Measurements from ENCODE around the gene PPM1N. TPM values are rescaled to one million over a fixed set of nuclear protein-coding genes. Genes with fewer than 3 reads are reported as not detected.

The PPM1N gene
- total and polyA plus RNA-seq, 4 donors, result 0.67 to 2.5 (median 0.88) TPM; not detected in 1

DNA sequence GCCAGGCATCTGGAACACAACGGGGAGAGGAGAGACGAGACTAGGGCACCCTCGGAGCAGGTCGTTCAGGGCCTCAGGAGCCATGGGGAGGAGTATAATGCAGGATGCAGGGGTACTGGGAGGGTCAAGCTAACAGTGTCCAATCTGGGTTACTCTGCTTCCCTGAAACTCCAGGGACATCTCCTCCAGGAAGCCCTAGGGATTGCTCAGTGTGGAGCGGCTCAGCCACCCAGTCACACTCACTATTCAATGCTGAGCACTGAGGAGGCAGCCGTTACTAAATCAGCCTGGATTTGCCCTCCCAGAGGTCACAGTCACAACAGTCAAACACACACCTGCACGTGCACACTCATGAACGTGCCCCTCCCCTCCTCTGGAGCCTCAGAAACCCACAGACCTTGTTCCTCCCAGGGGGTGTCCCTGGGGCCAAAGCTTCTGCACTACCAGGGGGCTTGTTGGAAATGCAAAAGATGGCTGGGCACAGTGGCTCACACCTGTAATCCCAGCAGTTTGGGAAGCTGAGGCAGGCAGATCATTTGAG, 37.4 kb upstream of the PPM1N start:
- H3K4me1 ChIP-seq (ENCODE audit: control insufficient read depth in 1 of 2, insufficient read depth in 2 of 2, low read length in 2 of 2), result no peaks in the 10 kb centered on the region
- H3K27me3 ChIP-seq (ENCODE audit: control insufficient read depth in 1 of 2, insufficient read depth in 2 of 2, low read length in 1 of 2), result no peaks in the 10 kb centered on the region
- no peak for ATAC-seq (ENCODE audit: low FRiP score)
- no peaks in the 10 kb centered on the region for H3K9me3 ChIP-seq (ENCODE audit: control insufficient read depth, low read length)
- intact Hi-C loops (cut with DNase I), result no loop called here
- no peak for DNase-seq
- WGBS, 2 donors, result 54 to 57% methylated on average over 8 of the region's 8 CpGs
- no peak overlapping the region for H3K4me3 ChIP-seq (ENCODE audit: low read length in 2 of 2)
- H3K36me3 ChIP-seq (ENCODE audit: control insufficient read depth in 1 of 2, insufficient read depth in 2 of 2, low read length in 1 of 2), result no peaks in the 10 kb centered on the region
- no peak overlapping the region for H3K27ac ChIP-seq (ENCODE audit: low read depth in 1 of 2, low read length in 2 of 2)

DNA sequence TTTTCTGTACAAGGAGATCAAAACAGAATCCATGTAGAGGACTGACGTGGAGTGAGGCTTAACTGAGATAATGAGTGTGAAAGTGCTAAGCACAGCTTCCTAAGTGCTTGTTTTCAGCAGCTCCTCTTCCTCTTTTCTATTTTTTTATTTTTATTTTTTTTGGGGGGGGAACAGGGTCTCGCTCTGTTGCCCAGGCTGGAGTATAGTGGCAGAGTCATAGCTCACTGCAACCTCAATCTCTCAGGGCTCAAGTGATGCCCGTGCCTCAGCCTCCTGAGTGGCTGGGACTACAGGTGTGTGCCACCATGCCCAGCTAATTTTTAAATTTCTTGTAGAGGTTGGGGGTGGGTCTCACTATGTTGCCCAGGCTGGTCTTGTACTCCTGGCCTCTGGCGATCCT, 36.1 kb upstream of the PPM1N start:
- H3K4me1 ChIP-seq (ENCODE audit: control insufficient read depth in 1 of 2, insufficient read depth in 2 of 2, low read length in 2 of 2), result no peaks in the 10 kb centered on the region
- H3K4me3 ChIP-seq (ENCODE audit: low read length in 2 of 2), result no peak overlapping the region
- ATAC-seq (ENCODE audit: low FRiP score) (no peak), DNase-seq (no peak)
- H3K27ac ChIP-seq (ENCODE audit: low read depth in 1 of 2, low read length in 2 of 2), result no peak overlapping the region
- no peaks in the 10 kb centered on the region for H3K9me3 ChIP-seq (ENCODE audit: control insufficient read depth, low read length)
- no peaks in the 10 kb centered on the region for H3K36me3 ChIP-seq (ENCODE audit: control insufficient read depth in 1 of 2, insufficient read depth in 2 of 2, low read length in 1 of 2)
- H3K27me3 ChIP-seq (ENCODE audit: control insufficient read depth in 1 of 2, insufficient read depth in 2 of 2, low read length in 1 of 2), result no peaks in the 10 kb centered on the region
- intact Hi-C loops (cut with DNase I), result no loop called here
- WGBS, 2 donors, result 73 to 78% methylated on average over 4 of the region's 4 CpGs

DNA sequence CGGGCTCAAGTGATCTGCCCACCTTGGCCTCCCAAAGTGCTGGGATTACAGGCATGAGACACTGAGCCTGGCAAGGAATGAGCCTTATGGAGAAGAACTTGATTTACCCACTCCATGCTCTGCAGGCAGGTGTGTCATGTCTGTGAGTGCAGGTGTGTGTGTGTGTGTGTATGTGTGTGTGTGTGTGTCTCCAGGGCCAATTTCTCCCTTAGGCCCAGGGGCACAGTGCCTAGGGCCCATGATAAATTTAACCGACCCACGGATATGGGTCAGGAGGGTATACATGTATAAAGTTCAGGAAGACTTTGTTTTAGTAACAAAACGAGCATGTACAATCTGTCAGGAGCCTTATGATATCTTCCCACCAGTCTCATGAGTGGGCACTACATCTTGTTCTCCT, 35.0 kb upstream of the PPM1N start:
- Histone ChIP-seq H3K36me3 (ENCODE audit: control insufficient read depth in 1 of 2, insufficient read depth in 2 of 2, low read length in 1 of 2) (no peaks in the 10 kb centered on the region), H3K9me3 (ENCODE audit: control insufficient read depth, low read length) (no peaks in the 10 kb centered on the region), H3K4me1 (ENCODE audit: control insufficient read depth in 1 of 2, insufficient read depth in 2 of 2, low read length in 2 of 2) (no peaks in the 10 kb centered on the region), H3K27ac (ENCODE audit: low read depth in 1 of 2, low read length in 2 of 2) (no peak overlapping the region), H3K27me3 (ENCODE audit: control insufficient read depth in 1 of 2, insufficient read depth in 2 of 2, low read length in 1 of 2) (no peaks in the 10 kb centered on the region), H3K4me3 (ENCODE audit: low read length in 2 of 2) (no peak overlapping the region)
- intact Hi-C loops (cut with DNase I), result no loop called here
- WGBS, 2 donors, result 80 to 82% methylated on average over 4 of the region's 4 CpGs
- no peak for ATAC-seq (ENCODE audit: low FRiP score)
- DNase-seq, result no peak

DNA sequence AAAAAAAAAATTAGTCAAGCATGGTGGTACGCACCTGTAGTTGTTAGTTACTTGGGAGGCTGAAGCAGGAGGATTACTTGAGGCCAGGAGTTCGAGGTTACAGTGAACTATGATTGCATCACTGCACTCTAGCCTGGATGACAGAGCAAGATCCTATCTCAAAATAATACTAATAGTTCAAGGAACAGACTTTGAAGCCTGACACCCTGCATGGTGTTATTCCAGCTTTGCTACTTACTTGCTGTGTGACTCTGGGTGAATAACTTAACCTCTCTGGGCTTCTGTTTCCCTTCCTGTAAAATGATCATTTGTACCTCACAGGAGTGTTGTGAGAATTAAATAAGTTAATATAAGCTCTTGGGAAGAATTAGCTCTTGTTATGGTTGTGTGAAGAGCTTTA, 34.0 kb upstream of the PPM1N start:
- Histone ChIP-seq H3K27me3 (ENCODE audit: control insufficient read depth in 1 of 2, insufficient read depth in 2 of 2, low read length in 1 of 2) (no peaks in the 10 kb centered on the region), H3K36me3 (ENCODE audit: control insufficient read depth in 1 of 2, insufficient read depth in 2 of 2, low read length in 1 of 2) (no peaks in the 10 kb centered on the region), H3K9me3 (ENCODE audit: control insufficient read depth, low read length) (no peaks in the 10 kb centered on the region), H3K27ac (ENCODE audit: low read depth in 1 of 2, low read length in 2 of 2) (no peak overlapping the region), H3K4me3 (ENCODE audit: low read length in 2 of 2) (no peak overlapping the region), H3K4me1 (ENCODE audit: control insufficient read depth in 1 of 2, insufficient read depth in 2 of 2, low read length in 2 of 2) (no peaks in the 10 kb centered on the region)
- DNase-seq (no peak), ATAC-seq (ENCODE audit: low FRiP score) (no peak)
- intact Hi-C loops (cut with DNase I), result no loop called here
- WGBS, 2 donors, result 91 to 92% methylated on average over 2 of the region's 2 CpGs

DNA sequence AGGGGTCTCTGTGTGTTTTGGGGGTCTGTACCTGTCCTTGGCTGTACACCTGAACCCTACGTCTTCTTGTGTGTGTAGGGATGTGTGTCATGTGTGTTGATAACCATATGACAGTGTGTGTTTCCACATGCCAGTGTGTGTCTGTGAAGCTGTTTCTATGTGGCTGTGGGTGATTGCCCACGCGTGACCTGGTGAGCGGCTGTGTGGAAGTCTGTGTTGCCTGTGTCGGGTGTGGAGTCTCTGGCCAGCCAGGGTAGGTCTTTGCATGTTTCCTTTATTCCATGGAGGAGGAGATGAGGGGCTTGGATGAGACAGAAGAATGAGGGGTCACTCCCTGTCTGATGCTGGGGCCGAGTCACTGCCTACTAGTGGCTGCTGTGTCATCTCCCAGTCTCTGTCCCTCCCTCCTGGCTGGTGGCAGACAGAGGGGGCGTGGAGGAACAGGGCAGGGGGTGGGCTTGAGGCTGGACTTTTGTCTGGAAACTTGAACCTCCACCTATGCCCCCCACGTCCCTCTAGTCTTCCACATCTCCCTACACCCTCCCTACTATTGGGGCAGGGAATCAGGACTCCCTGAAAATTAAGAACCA, 33.3 kb upstream of the PPM1N start:
- intact Hi-C loops (cut with DNase I), result no loop called here

DNA sequence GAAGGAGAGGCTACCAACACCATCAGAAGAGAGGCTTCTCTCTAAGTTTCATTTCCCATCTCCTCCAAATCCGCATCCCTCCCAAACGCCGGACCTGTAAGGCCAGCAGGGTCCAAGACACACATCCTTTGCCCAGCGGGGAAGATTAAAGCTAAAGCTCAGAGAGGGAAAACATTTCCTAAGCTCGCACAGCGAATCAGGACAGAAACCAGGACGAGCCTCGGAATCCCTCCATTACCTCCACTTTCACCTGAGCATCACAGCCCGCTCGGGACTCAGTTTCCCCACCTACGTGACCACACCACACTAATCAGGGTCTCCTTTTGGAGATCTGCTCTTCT, 31.2 kb upstream of the PPM1N start:
- WGBS, 2 donors, result 0 to 1% methylated on average over 11 of the region's 11 CpGs
- no peaks in the 10 kb centered on the region for H3K27me3 ChIP-seq (ENCODE audit: control insufficient read depth in 1 of 2, insufficient read depth in 2 of 2, low read length in 1 of 2)
- ATAC-seq (ENCODE audit: low FRiP score) (no peak), DNase-seq (no peak)
- intact Hi-C loops (cut with DNase I), result loop anchor here in 1 of 2 donors (1.0 kb wide), 1 partner anchor 10 kb away; no protein-coding TSS in a partner anchor
- peak overlapping the region in 1 of 2 donors; percentile 60 for H3K27ac ChIP-seq (ENCODE audit: low read depth in 1 of 2, low read length in 2 of 2)
- H3K36me3 ChIP-seq (ENCODE audit: control insufficient read depth in 1 of 2, insufficient read depth in 2 of 2, low read length in 1 of 2), result no peaks in the 10 kb centered on the region
- H3K4me1 ChIP-seq (ENCODE audit: control insufficient read depth in 1 of 2, insufficient read depth in 2 of 2, low read length in 2 of 2), result no peaks in the 10 kb centered on the region
- no peaks in the 10 kb centered on the region for H3K9me3 ChIP-seq (ENCODE audit: control insufficient read depth, low read length)
- no peak overlapping the region for H3K4me3 ChIP-seq (ENCODE audit: low read length in 2 of 2)

More for the DNA sequence above, 33.3 kb upstream of the PPM1N start:
- 62 to 64% methylated on average over 8 of the region's 8 CpGs for WGBS, 2 donors
- ATAC-seq (ENCODE audit: low FRiP score) (no peak), DNase-seq (no peak)
- no peaks in the 10 kb centered on the region for H3K27me3 ChIP-seq (ENCODE audit: control insufficient read depth in 1 of 2, insufficient read depth in 2 of 2, low read length in 1 of 2)
- no peaks in the 10 kb centered on the region for H3K36me3 ChIP-seq (ENCODE audit: control insufficient read depth in 1 of 2, insufficient read depth in 2 of 2, low read length in 1 of 2)
- no peaks in the 10 kb centered on the region for H3K4me1 ChIP-seq (ENCODE audit: control insufficient read depth in 1 of 2, insufficient read depth in 2 of 2, low read length in 2 of 2)
- no peak overlapping the region for H3K4me3 ChIP-seq (ENCODE audit: low read length in 2 of 2)
- H3K27ac ChIP-seq (ENCODE audit: low read depth in 1 of 2, low read length in 2 of 2), result no peak overlapping the region
- no peaks in the 10 kb centered on the region for H3K9me3 ChIP-seq (ENCODE audit: control insufficient read depth, low read length)

DNA sequence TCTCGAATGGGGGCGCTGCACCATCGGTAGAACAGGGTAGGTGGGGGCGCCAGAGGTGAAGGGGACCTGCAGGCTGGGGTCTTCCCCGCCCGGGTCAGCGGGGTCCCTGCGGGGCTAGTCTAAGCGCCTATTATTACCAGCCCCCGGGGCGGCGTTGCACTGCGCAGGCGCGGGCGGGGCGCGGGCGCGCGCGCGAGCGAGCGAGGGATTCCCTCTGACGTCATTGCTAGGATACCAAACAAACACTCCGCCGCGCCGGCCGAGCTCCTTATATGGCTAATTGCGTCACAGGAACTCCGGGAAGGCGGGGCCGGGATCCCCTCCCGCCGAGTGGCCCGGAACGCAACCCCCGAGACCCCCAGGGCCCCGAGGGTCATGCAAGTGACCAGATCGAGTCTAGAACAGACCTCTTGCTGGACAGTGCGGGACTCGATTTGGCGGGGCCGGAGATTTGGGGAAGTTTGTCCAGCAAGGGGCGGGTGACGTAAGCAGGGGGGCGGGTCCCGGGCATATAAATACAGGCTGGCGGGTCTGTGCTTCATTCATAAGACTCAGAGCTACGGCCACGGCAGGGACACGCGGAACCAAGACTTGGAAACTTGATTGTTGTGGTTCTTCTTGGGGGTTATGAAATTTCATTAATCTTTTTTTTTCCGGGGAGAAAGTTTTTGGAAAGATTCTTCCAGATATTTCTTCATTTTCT, 30.6 kb upstream of the PPM1N start, which contains the start of gene FOSB:
Gene FOSB (plus strand): TSS at position 541 of the 703 bp plus-strand sequence. CDS start 591 bp downstream, outside the sequence.
- no peaks in the 10 kb centered on the region for H3K27me3 ChIP-seq (ENCODE audit: control insufficient read depth in 1 of 2, insufficient read depth in 2 of 2, low read length in 1 of 2)
- H3K36me3 ChIP-seq (ENCODE audit: control insufficient read depth in 1 of 2, insufficient read depth in 2 of 2, low read length in 1 of 2), result no peaks in the 10 kb centered on the region
- H3K4me1 ChIP-seq (ENCODE audit: control insufficient read depth in 1 of 2, insufficient read depth in 2 of 2, low read length in 2 of 2), result no peaks in the 10 kb centered on the region
- peak; percentile 96 to 98 for DNase-seq
- no peaks in the 10 kb centered on the region for H3K9me3 ChIP-seq (ENCODE audit: control insufficient read depth, low read length)
- H3K4me3 ChIP-seq (ENCODE audit: low read length in 2 of 2), result peak within 1 kb of the TSS; percentile 19 to 35
- intact Hi-C loops (cut with DNase I), result loop anchor here in 1 of 2 donors (1.0 kb wide), 1 partner anchor 10 kb away; no protein-coding TSS in a partner anchor
- H3K27ac ChIP-seq (ENCODE audit: low read depth in 1 of 2, low read length in 2 of 2), result peak within 1 kb of the TSS in 1 of 2 donors; percentile 60
- 0% methylated on average over 50 to 56 of the region's 56 CpGs for WGBS, 2 donors
- peak; percentile 72 for ATAC-seq (ENCODE audit: low FRiP score)

DNA sequence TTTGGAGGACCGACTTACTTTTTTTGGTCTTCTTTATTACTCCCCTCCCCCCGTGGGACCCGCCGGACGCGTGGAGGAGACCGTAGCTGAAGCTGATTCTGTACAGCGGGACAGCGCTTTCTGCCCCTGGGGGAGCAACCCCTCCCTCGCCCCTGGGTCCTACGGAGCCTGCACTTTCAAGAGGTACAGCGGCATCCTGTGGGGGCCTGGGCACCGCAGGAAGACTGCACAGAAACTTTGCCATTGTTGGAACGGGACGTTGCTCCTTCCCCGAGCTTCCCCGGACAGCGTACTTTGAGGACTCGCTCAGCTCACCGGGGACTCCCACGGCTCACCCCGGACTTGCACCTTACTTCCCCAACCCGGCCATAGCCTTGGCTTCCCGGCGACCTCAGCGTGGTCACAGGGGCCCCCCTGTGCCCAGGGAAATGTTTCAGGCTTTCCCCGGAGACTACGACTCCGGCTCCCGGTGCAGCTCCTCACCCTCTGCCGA, 30.0 kb upstream of the PPM1N start:
- no peaks in the 10 kb centered on the region for H3K4me1 ChIP-seq (ENCODE audit: control insufficient read depth in 1 of 2, insufficient read depth in 2 of 2, low read length in 2 of 2)
- WGBS, 2 donors, result 0% methylated on average over 31 of the region's 31 CpGs
- peak; percentile 26 for ATAC-seq (ENCODE audit: low FRiP score)
- peak; percentile 65 to 89 for DNase-seq
- H3K4me3 ChIP-seq (ENCODE audit: low read length in 2 of 2), result peak overlapping the region; percentile 19 to 35
- no peaks in the 10 kb centered on the region for H3K9me3 ChIP-seq (ENCODE audit: control insufficient read depth, low read length)
- no peaks in the 10 kb centered on the region for H3K36me3 ChIP-seq (ENCODE audit: control insufficient read depth in 1 of 2, insufficient read depth in 2 of 2, low read length in 1 of 2)
- intact Hi-C loops (cut with DNase I), result no loop called here
- H3K27me3 ChIP-seq (ENCODE audit: control insufficient read depth in 1 of 2, insufficient read depth in 2 of 2, low read length in 1 of 2), result no peaks in the 10 kb centered on the region
- peak overlapping the region in 1 of 2 donors; percentile 43 for H3K27ac ChIP-seq (ENCODE audit: low read depth in 1 of 2, low read length in 2 of 2)

DNA sequence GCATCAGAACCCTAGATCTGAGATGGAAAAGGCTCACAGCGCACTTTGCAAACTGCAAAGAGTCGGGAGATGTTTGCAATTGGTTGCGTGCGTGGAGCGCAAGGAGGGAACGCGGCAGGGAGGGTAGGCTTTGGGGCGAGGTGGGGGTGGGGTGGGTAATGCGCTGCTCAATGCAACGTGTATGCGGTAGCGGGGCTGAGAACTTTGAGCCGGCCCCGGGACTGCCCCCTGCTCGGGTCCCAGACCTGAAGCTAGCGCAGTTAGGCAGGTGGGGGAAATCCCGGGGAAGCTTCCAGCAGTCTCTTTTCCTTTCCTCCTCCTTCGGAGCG, 29.5 kb upstream of the PPM1N start:
- 0% methylated on average over 18 to 19 of the region's 19 CpGs for WGBS, 2 donors
- Histone ChIP-seq H3K4me1 (ENCODE audit: control insufficient read depth in 1 of 2, insufficient read depth in 2 of 2, low read length in 2 of 2) (no peaks in the 10 kb centered on the region), H3K4me3 (ENCODE audit: low read length in 2 of 2) (peak overlapping the region; percentile 19 to 35), H3K36me3 (ENCODE audit: control insufficient read depth in 1 of 2, insufficient read depth in 2 of 2, low read length in 1 of 2) (no peaks in the 10 kb centered on the region), H3K27ac (ENCODE audit: low read depth in 1 of 2, low read length in 2 of 2) (peak overlapping the region in 1 of 2 donors; percentile 72), H3K27me3 (ENCODE audit: control insufficient read depth in 1 of 2, insufficient read depth in 2 of 2, low read length in 1 of 2) (no peaks in the 10 kb centered on the region), H3K9me3 (ENCODE audit: control insufficient read depth, low read length) (no peaks in the 10 kb centered on the region)
- intact Hi-C loops (cut with DNase I), result no loop called here
- ATAC-seq (ENCODE audit: low FRiP score) (peak; percentile 16), DNase-seq (no peak)
